ENCODE measurements around the gene ANGEL1.

ANGEL1 gene

GRCh38 chr14:76765461-76765931, 47.2 kb downstream of the ANGEL1 start:
- no peak for DNase-seq (ENCODE audit: low read depth)

- DNase-seq (ENCODE audit: low read depth) = no peak
Observed at GRCh38 chr14:76763096-76764041, 49.3 kb downstream of the ANGEL1 start.

GRCh38 chr14:76762411-76763095, 50.1 kb downstream of the ANGEL1 start:
- DNase-seq (ENCODE audit: low read depth) = no peak

GRCh38 chr14:76761960-76762410, 50.7 kb downstream of the ANGEL1 start:
- DNase-seq (ENCODE audit: low read depth) = no peak

- DNase-seq (ENCODE audit: low read depth) = no peak
Observed at GRCh38 chr14:76761136-76761959, 51.3 kb downstream of the ANGEL1 start, which contains the start of gene VASH1. VASH1 (plus strand) TSS chr14:76761468; CDS start chr14:76762822, 1,354 bp downstream.

GRCh38 chr14:76760331-76761135, 52.1 kb downstream of the ANGEL1 start:
- DNase-seq (ENCODE audit: low read depth) = no peak

- no peak for DNase-seq (ENCODE audit: low read depth)
Observed at GRCh38 chr14:76759589-76759988, 53.1 kb downstream of the ANGEL1 start.

GRCh38 chr14:76756371-76756750, 56.3 kb downstream of the ANGEL1 start:
- no peak for DNase-seq (ENCODE audit: low read depth)

- no peak for DNase-seq (ENCODE audit: low read depth)
Observed at GRCh38 chr14:76755610-76756370, 56.9 kb downstream of the ANGEL1 start.

- no peak for DNase-seq (ENCODE audit: low read depth)
Observed at GRCh38 chr14:76754586-76754985, 58.1 kb downstream of the ANGEL1 start.

- no peak for DNase-seq (ENCODE audit: low read depth)
Observed at GRCh38 chr14:76753541-76754198, 59.0 kb downstream of the ANGEL1 start.

GRCh38 chr14:76752744-76753143, 59.9 kb downstream of the ANGEL1 start:
- DNase-seq (ENCODE audit: low read depth) = no peak

- DNase-seq (ENCODE audit: low read depth) = no peak
Observed at GRCh38 chr14:76742966-76743365, 69.7 kb downstream of the ANGEL1 start.

- DNase-seq (ENCODE audit: low read depth) = no peak
Observed at GRCh38 chr14:76742185-76742584, 70.5 kb downstream of the ANGEL1 start.

- no peak for DNase-seq (ENCODE audit: low read depth)
Observed at GRCh38 chr14:76741074-76741473, 71.6 kb downstream of the ANGEL1 start.

Measured in CMK (cell line).